ENCODE results near the gene ZC3H8. TPM values are rescaled to one million over a fixed set of nuclear protein-coding genes. Genes with fewer than 3 reads are reported as not detected.

ZC3H8 gene
- total RNA-seq, 1 donor from 2014 or later = 0.11 TPM

- DNase-seq (ENCODE audit: low spot score in 2 of 2) = peak in 1 of 2 donors; percentile 22
- Histone ChIP-seq H3K4me1 (no peaks in the 10 kb centered on the region), H3K9me3 (no peaks in the 10 kb centered on the region), H3K36me3 (no peaks in the 10 kb centered on the region), H3K27ac (no peak overlapping the region), H3K27me3 (no peaks in the 10 kb centered on the region), H3K4me3 (no peak overlapping the region)
- no peak for TF ChIP-seq CTCF (IDR thresholded peaks at IDR 0.05)
- intact Hi-C loops (cut with DNase I) = no loop called here
Measured at GRCh38 chr2:112170495-112170894, 84.3 kb downstream of the ZC3H8 start.

- H3K27ac ChIP-seq = no peak overlapping the region
- no peaks in the 10 kb centered on the region for H3K27me3 ChIP-seq
- intact Hi-C loops (cut with DNase I) = no loop called here
- TF ChIP-seq CTCF (IDR thresholded peaks at IDR 0.05) = no peak
- peak in 1 of 2 donors; percentile 39 for DNase-seq (ENCODE audit: low spot score in 2 of 2)
- H3K9me3 ChIP-seq = no peaks in the 10 kb centered on the region
- H3K4me1 ChIP-seq = no peaks in the 10 kb centered on the region
- no peak overlapping the region for H3K4me3 ChIP-seq
- no peaks in the 10 kb centered on the region for H3K36me3 ChIP-seq
Measured at GRCh38 chr2:112168422-112169124, 86.3 kb downstream of the ZC3H8 start.

GRCh38 chr2:112166806-112167499 is 87.9 kb downstream of the ZC3H8 start:
- Histone ChIP-seq H3K27ac (no peak overlapping the region), H3K4me1 (no peaks in the 10 kb centered on the region), H3K9me3 (no peaks in the 10 kb centered on the region), H3K27me3 (no peaks in the 10 kb centered on the region), H3K4me3 (no peak overlapping the region), H3K36me3 (no peaks in the 10 kb centered on the region)
- peak in 1 of 2 donors; percentile 24 for DNase-seq (ENCODE audit: low spot score in 2 of 2)
- intact Hi-C loops (cut with DNase I) = no loop called here
- TF ChIP-seq CTCF (IDR thresholded peaks at IDR 0.05) = no peak

- no peak overlapping the region for H3K27ac ChIP-seq
- TF ChIP-seq CTCF (IDR thresholded peaks at IDR 0.05) = no peak
- H3K9me3 ChIP-seq = no peaks in the 10 kb centered on the region
- no peaks in the 10 kb centered on the region for H3K36me3 ChIP-seq
- no peak overlapping the region for H3K4me3 ChIP-seq
- no peaks in the 10 kb centered on the region for H3K4me1 ChIP-seq
- peak in 1 of 2 donors; percentile 18 for DNase-seq (ENCODE audit: low spot score in 2 of 2)
- intact Hi-C loops (cut with DNase I) = no loop called here
- no peaks in the 10 kb centered on the region for H3K27me3 ChIP-seq
Measured at GRCh38 chr2:112165296-112165695, 89.5 kb downstream of the ZC3H8 start.

- no peak for TF ChIP-seq CTCF (IDR thresholded peaks at IDR 0.05)
- no peaks in the 10 kb centered on the region for H3K4me1 ChIP-seq
- intact Hi-C loops (cut with DNase I) = no loop called here
Measured at GRCh38 chr2:112164876-112165275, 90.0 kb downstream of the ZC3H8 start.

More at GRCh38 chr2:112164876-112165275, 90.0 kb downstream of the ZC3H8 start:
- DNase-seq (ENCODE audit: low spot score in 2 of 2) = peak in 1 of 2 donors; percentile 15
- Histone ChIP-seq H3K27me3 (no peaks in the 10 kb centered on the region), H3K36me3 (no peaks in the 10 kb centered on the region), H3K27ac (no peak overlapping the region), H3K4me3 (no peak overlapping the region), H3K9me3 (no peaks in the 10 kb centered on the region)

Measured in ascending aorta (tissue), 2 donors.